Stimulated activated CD4-positive, alpha-beta T cell treated with anti-CD3 and anti-CD28 coated beads, Interleukin-4, amount 100 ng/mL, for 48 hours (primary cell): ENCODE results near the gene CLIP3.
A peak's percentile ranks its signal among the peaks of the same experiment; 100 is the strongest.
"Not testable (repeated sequence)": the region's sequence is repeated elsewhere in the genome, so short reads cannot be mapped to it uniquely, and the experiment has no call there.

Source experiments
- DNase-seq, 2 donors: peaks; one replicate each; pipeline ENCODE4 v3.0.0-alpha.2; 2020; ENCODE audit warnings: low read depth in 2 of 2

CLIP3 gene, protein sequence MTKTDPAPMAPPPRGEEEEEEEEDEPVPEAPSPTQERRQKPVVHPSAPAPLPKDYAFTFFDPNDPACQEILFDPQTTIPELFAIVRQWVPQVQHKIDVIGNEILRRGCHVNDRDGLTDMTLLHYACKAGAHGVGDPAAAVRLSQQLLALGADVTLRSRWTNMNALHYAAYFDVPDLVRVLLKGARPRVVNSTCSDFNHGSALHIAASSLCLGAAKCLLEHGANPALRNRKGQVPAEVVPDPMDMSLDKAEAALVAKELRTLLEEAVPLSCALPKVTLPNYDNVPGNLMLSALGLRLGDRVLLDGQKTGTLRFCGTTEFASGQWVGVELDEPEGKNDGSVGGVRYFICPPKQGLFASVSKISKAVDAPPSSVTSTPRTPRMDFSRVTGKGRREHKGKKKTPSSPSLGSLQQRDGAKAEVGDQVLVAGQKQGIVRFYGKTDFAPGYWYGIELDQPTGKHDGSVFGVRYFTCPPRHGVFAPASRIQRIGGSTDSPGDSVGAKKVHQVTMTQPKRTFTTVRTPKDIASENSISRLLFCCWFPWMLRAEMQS

DNA sequence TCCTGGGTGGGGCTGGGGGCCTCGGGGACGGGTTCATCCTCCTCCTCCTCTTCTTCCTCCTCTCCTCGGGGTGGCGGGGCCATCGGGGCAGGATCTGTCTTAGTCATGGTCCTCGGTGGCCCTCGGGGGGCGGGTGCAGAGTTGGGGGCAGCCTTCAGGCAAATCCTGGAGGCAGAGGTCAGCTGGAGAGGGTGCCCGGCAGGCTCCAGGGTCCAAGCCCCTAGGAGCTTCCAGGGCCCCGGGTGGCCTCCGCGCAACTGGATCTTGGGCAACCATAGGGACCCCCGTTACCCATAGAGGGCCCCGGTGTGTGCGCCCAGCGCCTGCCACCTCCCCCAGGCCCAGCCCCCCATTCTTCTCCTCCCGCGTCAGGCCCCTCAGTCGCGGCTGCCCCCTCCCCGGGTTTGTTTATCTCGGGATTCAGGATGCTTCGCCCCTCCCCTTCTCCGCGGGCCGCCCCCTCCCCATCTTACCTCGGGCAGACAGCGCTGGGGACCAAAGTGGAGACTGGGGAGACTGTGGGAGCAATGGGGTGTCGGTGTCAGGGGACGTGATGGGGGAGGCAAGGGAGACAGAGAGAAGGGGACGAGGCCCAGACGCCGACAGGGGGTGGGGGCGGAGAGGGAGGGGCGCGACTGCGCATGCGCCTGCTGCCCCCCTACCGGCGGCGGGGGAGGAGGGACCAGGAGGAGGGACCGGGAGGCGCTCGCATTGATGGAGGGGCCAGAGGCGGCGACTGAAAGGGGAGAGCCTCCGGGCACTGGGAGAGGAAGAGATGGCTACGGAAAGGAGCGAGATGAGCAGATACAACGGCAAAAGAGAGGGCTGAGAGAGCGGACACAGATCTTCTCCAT, at the start of gene CLIP3:
TSS of gene CLIP3 (minus strand) at position 623 of the 854 bp plus-strand sequence. CDS start at position 107, 516 bp downstream.
- DNase-seq: peak; percentile 26 to 29

DNA sequence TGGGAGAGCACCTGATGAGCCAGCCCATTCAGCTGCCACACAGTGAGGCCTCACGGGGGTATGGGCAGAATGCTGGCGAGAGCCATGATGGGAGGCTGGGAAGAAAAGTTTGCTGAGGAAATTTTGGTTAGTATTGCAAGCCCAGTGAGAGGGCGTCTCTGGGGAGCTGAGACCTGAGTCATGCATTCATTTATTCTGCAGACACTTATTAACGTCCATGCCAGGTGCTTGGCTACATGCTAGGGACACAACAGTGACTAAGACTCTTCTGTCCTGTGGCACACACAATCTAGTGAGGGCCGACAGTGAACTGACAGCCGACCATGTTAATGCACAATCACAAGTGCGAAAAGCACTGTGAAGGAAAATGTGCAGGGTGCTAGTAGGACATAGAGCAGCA, 49.2 kb upstream of the CLIP3 start:
- no peak for DNase-seq

DNA sequence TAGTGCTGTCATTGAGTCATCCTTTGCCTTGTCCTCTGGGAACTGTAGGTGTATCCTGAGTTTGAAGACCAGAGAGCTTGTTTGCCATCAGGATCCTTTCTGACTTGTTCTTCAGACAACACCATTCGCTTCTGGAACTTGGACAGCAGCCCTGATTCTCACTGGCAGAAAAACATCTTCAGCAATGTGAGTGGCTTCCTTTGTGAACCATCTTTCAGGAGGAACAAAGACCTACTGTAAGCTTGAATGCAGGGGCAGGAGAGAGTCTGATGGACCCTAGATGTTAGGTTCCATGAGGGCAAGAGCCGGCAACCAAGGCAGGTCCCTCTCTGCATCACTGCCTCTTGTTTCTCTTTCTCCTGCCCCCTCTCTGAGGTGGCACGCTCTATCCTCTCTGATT, 48.7 kb upstream of the CLIP3 start:
- DNase-seq: no peak

DNA sequence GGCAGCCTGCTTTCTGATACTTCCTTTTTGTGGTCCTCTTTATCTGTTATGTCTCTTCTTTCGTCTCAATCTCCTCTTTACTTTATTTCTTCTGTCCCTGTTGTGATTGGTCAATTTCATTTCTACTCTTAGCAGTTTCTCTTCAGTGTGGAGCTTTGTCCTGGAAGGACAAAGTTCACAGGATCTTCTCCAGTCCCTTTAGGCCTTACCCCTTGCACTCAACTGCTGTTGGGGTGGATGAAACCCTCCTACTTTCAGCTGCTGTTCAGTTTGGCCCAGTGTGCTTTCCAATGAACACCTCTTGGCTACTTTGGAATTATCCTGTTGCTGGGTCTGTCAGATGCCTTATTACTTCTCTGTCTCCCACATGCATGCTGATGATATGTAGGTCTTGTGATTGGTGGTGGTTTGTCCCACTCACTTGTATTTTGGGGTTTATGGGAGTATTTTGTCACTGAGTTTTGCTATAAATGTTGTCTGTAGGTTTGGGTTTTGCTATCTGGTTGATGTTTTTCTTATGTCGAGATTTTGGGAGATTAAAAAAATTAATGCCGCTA, 46.8 kb upstream of the CLIP3 start:
- no peak for DNase-seq

DNA sequence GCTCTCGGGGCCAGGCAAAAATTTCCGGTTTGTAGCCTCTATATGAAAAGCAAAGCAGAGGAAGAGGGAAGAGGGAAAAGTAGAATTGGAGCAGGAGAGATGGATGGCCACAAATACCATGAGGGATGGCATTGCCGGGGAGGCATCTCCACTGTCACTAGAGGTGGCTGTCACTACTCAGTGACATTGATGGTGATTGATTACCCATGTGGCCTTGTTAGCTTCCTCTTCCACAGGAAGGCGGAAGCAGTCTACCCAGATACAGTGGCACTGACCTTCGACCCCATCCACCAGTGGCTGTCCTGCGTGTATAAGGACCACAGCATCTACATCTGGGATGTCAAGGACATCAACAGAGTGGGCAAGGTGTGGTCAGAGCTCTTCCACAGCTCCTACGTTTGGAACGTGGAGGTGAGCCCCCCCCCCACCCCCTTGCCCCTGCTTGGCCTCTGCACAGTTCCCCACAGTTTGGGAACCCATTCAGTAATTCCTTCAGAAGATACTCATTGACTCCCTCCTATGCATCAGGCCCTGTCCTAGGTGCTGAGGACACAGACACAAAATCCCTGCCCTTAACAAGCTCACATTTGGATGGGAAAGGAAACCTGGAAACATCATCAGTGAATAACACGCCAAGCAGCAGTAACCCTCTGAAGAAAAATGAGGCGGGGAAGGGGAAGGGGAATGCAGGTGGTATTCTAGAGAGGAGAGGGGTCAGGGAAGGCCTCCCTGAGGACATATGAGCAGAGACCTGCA, 40.6 kb upstream of the CLIP3 start:
- no peak for DNase-seq

DNA sequence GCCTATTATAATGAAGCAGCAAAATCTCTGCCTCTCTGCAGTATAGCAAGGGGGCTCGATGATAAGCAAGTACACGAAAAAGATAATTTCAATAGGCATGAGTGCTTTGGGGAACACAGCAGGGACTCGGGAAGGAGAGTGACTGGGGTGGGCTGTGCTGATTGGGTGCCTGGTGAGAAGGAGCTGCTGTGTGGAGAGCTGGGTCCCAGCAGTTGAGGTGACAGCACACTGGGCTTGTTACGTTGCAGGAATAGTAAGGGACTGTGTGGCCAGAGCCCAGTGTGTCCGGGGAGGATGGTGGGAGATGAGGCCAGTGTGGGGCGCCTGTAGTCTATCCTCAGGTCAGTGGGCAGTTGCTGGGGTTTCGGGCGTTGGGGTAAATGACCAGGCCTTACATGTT, 39.4 kb upstream of the CLIP3 start:
- DNase-seq: no peak

DNA sequence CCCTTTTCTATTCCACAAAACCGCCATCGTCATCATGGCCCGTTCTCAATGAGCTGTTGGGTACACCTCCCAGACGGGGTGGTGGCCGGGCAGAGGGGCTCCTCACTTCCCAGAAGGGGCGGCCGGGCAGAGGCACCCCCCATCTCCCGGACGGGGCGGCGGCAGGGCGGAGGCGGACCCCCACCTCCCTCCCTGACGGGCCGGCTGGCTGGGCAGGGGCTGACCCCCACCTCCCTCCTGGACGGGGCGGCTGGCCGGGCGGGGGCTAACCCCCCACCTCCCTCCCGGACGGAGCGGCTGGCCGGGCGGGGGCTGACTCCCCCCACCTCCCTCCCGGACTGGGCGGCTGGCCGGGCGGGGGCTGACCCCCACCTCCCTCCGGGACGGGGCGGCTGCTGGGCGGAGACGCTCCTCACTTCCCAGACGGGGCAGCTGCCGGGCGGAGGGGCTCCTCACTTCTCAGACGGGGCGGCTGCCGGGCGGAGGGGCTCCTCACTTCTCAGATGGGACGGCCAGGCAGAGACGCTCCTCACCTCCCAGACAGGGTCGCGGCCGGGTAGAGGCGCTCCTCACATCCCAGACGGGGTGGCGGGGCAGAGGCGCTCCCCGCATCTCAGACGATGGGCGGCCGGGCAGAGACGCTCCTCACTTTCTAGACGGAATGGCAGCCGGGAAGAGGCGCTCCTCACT, 36.3 kb upstream of the CLIP3 start:
- DNase-seq: not testable (repeated sequence)

DNA sequence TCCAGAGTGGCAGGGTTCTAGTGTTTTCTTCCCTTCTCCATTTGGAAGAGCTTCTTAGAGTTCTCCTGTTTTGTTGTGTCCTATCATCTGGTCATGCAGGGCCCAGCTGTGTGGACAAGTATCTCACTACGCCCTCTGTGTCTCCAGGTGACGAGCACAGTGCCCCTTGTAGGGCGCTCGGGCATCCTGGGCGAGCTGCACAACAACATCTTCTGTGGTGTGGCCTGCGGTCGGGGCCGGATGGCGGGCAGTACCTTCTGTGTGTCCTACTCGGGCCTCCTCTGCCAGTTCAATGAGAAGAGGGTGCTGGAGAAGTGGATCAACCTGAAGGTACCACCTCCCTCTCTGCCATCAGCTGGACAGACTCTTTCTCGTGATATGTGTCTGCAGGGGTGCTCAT, 35.0 kb upstream of the CLIP3 start:
- DNase-seq: no peak

DNA sequence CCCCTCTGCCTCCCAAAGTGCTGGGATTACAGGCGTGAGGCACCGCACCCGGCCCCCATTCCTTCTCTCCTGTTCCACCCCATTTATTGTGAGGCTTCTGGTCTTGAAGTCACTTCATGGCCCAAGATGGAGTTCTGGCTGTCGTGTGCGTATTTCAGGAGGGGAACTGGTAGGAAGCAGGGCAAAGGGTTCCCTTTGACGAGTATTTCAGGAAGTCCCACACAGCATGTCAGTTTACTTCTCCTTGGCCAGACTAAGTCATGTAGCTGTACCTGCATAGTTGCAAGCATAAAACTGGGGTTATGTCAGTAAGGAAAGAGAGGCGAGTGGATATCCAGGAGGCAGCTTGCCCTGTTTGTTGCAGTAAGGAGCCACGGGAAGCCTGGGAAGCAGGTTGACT, 32.2 kb upstream of the CLIP3 start:
- DNase-seq: no peak

DNA sequence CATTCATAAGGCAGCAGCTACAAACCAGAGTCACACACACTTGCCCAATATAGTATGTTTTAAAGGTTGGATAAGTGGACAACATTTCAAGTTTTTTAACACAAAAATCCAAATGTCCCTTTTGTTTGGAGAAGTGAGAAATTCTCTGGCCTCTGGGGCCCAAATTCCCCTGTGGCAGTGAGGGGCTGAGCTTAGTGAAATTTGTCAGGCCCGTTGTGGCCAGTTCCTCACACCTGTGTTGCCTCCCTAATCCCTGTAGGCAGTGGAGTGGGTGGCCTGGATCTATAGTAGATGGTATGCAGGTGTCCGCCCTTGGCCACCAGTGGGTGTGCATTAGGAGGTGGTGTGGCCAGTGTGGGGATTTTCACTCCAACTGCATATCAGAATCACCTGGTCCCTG, 28.7 kb upstream of the CLIP3 start:
- no peak for DNase-seq

DNA sequence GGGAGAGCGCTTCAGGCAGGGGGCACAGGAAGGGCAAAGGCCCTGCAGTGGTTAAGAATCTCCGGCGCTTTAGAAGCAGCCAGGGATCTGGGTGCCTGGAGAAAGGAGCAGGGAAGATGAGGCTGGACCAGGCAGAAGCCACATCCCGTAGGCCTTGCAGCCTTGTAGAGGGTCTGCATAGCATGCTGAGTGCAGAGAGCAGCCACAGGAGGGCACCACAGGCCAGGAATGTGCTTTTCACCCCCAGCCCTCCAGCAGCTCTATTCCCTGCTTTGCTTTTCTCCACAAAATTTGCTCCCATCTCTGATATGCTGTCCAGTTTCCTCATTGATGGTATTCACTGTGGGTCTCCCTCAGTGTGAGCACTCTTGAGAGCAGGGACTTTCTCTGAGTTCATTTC, 27.8 kb upstream of the CLIP3 start:
- DNase-seq: no peak

DNA sequence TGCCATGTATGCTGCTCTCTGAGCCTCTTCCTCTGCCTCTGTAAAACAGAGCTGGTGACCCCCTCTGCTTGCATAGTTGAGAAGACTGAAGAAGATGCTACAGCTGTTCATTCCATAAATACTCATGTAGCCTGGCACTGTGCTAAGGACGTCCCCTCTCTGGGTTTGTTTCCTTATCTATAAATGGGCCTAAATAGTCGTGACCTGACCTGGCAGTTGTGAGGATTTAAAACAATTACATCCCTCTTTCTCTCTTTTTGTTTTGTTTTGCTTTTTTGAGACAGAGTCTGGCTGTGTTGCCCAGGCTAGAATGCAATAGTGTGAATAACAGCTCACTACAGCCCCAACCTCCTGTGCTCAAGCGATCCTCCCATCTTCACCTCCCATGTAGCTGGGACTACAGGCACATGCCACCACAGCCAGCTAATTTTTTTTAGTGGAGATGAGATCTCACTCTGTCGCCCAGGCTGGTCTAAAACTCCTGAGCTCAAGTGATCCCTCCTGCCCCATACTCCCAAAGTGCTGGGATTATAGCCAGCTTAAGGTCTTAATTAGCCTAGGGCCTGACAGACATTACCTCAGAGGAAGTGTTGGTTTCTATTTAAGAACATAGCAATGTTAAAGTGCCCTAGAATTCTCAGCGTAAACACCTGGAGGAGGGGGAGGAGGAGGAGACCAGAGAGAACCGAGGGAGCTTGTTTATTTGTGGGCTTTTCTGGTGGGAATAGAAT, 26.7 kb upstream of the CLIP3 start:
- no peak for DNase-seq

DNA sequence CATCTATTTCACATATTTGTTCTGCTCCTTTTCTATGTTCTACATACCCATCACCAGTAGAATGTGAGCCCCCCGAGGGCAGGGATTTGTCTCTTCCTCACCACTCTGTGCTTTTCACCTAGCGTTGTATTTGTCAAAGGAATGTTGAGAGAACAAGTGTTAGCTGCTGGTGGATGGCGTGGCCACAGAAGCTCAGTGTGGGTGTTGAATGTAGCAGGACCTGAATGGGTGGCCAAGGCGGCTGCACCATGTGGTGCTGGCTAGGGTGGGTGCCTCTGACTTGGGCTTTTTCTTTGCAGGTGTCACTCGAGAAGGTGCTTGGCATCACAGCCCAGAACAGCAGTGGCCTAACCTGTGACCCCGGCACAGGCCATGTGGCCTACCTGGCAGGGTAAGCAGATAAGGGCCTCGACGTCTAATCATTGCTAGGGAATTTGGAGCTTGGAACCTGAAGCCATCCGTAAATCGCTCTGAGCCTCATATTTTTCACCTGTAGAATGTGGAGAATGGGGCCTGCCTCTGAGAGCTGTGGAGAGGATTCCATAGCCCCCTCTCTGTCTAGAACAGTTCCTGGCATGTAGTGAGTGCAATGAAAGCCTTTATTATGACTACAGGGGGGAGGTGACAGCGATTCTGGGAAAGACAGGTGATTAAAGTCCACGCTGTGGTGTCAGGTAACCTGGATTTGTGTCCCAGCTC, 26.0 kb upstream of the CLIP3 start:
- DNase-seq: no peak

DNA sequence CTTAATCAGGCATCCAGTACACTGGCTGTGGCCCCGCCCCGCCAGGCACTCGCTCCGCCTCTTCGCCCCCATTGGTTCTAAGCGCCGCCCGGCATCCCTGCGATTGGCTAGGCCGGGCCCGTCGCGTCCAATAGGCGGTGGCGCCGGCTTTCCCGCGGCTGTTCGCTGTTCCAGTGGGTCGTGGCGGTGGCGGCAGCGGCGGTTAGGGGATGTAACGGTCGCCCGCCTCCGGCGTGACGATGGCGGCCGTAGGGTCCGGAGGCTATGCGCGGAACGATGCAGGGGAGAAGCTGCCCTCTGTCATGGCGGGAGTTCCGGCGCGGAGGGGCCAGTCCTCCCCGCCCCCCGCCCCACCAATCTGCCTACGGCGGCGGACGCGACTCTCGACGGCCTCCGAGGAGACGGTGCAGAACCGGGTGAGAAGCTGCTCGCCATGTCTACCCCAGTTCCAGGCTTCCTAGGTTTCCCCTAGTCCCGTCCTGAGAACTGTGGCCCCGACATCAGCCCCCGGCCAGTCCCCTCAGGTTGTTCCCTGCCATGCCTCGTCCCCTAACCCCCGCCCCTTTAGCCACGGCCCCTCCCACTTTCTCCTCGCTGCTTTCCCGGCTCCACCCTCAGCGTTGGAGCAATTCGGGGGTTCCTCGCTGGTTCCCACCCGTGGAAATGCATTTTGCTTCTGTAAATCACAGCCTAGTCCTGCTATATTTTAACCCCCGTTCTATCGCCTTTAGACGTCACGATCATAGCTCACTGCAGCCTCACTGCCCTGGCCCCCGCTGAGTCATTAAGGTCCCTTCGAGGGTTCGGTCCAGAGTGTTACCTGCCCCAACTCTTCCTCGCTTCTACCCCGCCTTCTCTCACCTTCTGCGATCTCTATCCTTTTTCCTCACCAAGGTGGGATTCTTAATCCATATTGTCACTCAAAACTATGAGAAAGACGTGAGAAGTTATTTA, 22.3 kb upstream of the CLIP3 start, which contains the start of gene WDR62:
TSS of gene WDR62 (plus strand) at position 165 of the 954 bp plus-strand sequence. CDS start at position 240, 75 bp downstream.
- peak; percentile 92 to 94 for DNase-seq

DNA sequence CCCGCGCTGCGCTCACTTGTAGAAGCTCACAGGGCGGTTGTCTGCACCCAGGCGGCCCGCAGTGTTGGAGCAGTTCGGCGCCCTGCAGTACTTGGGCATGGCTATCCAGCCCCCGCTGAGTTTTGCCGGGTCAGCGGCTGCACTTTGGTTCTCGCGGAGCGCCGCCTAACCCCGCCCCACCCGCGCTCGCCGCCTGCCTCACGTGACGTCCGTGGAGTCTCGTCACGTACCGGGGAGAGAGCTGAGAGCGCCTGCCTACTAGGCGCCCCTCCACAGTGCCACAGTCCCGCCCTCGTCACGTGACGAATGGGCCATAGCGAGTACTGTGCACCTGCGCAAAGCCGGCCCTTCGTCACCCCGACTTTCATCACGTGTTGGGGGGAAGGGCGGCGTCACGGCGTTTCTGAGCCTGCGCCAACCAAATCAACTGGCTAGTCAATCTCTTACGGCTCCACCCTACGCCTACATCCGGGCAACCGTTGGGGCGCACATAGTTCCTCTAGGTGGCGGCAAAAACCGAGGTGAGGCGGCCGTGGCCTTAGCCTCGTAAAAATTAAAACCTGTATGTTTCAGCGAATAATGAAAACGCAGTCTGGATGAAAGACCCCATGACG, 21.6 kb upstream of the CLIP3 start, which contains the start of gene THAP8:
TSS of gene THAP8 (minus strand) at position 167 of the 614 bp plus-strand sequence. CDS start at position 99, 68 bp downstream.
- DNase-seq: peak; percentile 98 to 100

DNA sequence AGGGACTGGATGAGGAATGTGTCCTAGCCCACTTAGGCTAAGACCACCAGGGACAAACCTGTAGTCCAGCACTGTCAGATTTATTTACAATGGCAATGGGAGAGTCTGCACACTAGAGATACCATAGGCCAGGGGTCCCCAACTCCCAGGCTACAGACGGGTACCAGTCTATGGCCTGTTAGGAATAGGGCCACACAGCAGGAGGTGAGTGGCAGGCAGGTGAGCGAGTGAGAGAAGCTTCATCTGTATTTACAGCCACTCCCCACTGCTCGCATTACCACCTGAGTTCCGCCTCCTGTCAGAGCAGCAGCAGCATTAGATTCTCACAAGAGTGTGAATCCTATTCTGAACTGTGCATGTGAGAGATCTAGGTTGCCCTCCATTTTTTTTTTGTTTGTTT, 19.0 kb upstream of the CLIP3 start:
- no peak for DNase-seq

DNA sequence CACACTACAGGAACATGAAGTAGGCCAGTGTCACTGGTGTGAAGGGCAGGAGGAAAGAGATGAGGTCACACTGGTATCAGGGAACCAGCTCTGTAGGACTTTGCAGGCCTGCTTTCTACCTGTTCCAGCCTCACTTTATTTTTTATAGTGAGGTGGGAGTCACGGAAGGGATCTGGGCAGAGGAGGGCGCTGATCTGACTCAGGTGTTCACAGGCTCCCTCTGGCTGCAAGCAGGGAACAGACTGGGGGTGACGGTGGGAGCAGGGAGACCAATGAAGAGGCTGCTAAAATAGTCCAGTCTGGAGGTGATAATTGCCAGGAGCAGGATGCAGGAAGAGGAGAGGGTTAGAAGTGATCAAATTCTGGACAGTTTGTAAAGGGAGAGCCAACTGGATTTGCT, 18.6 kb upstream of the CLIP3 start:
- DNase-seq: no peak
